ENCODE measurements around the gene ADCY1.

- TF ChIP-seq CTCF (conservative IDR thresholded peaks at IDR 0.05; ENCODE audit: low read depth, low read length): no peak
- TF ChIP-seq EZH2 (IDR thresholded peaks at IDR 0.05; ENCODE audit: borderline replicate concordance, low read depth, low read length, poor library complexity, severe bottlenecking): no peak
Measured at GRCh38 chr7:45623740-45624391, 49.7 kb downstream of the ADCY1 start.

All from A673 (cell line).